ENCODE measurements around the gene PRR13.
"Not testable (repeated sequence)": the region's sequence is repeated elsewhere in the genome, so short reads cannot be mapped to it uniquely, and the experiment has no call there.

PRR13 gene

DNA sequence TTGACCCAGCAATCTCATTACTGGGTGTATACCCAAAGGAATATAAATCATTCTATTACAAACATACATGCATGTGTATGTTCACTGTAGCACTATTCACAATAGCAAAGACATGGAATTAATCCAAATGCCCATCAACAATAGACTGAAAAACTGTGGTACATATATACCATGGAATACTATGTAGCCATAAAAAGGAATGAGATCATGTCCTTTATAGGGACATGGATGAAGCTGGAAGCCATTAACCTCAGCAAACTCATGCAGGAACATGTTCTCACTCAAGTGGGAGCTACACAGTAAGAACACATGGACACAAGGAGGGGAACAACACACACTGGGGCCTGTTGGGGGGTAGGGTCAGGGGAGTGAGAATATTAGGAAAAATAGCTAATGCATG, 2.0 kb upstream of the PRR13 start:
- not testable (repeated sequence) for FAIRE-seq

GRCh38 chr12:53443955-53444354, 2.4 kb downstream of the PRR13 start:
- FAIRE-seq, result no peak

DNA sequence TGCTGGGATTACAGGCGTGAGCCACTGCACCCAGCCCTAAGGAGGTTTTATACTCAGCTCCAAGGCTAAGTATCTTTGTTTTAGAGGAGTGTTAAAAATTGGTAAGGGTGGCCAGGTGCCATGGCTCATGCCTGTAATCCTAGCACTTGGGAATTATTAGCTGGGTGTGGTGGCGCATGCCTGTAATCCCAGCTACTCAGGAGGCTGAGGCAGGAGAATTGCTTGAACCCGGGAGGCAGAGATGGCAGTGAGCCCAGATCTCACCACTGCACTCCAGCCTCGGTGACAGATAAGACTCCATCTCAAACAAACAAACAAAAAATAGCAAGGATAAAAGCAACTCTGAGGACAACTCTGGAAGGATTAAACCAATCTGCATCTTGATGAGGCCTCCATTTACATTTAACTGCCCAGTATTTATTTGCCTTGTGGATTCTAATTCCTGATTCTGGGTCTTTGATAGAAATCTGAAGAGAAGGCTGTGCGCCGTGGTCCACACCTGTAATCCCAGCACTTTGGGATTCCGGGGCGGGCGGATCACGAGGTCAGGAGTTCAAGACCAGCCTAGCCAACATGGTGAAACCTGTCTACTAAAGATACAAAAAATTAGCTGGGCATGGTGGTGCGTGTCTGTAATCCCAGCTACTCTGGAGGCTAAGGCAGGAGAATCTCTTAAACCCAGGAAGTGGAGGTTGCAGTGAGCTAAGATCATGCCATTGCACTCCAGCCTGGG, 3.2 kb downstream of the PRR13 start:
- FAIRE-seq, result not testable (repeated sequence)

- FAIRE-seq, result no peak
Measured at GRCh38 chr12:53450936-53451335, 9.4 kb downstream of the PRR13 start.

DNA sequence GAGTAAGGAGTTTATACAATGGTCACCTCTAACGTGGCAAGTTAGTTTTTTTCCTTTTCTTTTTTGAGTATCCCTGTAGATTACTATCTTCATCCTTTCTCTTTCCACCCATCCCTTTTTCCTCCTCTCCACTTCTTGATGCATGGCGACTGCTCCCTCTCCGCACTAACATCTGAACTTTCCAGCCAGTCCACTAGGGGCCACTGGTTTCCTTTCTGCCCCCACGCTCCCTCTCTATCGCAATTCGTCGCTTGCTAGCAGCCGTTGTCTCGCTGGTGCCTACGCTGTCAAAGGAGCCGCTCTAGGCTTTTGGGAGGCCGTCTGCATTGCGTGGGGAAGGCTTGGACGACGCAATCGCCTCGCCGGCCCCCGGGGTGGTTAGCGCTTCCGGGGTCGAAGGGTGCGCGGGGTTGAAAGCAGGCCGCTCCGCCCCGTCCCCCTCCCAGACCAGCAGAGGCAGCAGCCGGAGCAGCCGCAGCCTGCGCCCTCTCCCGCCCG, 10.2 kb downstream of the PRR13 start, which contains the start of gene PCBP2:
PCBP2 (plus strand) TSS at position 442 of the 498 bp plus-strand sequence. CDS start 2,699 bp downstream, outside the sequence.
- FAIRE-seq, result peak; percentile 95

GRCh38 chr12:53452159-53453077, 10.9 kb downstream of the PRR13 start:
- FAIRE-seq, result no peak

- no peak for FAIRE-seq
Measured at GRCh38 chr12:53453953-53454640, 12.6 kb downstream of the PRR13 start.

DNA sequence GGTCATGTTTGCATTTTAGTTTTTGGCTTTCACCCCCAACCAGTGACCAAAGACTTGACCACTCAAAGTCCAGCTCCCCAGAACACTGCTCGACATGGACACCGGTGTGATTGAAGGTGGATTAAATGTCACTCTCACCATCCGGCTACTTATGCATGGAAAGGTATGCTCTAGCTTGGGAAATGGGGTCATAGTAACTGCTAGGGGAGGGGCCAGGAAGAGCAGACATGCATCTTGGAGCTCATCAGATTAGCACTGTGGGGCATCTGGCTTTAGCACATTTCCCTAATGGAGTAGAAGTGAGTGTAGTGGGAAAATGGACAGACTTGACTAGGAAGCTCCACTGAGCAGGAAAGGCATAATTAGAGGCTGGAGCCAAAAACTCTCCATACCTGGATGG, 13.2 kb downstream of the PRR13 start:
- FAIRE-seq, result no peak

- no peak for FAIRE-seq
Measured at GRCh38 chr12:53456654-53457366, 15.3 kb downstream of the PRR13 start.

GRCh38 chr12:53459097-53459496, 17.6 kb downstream of the PRR13 start:
- FAIRE-seq, result no peak

DNA sequence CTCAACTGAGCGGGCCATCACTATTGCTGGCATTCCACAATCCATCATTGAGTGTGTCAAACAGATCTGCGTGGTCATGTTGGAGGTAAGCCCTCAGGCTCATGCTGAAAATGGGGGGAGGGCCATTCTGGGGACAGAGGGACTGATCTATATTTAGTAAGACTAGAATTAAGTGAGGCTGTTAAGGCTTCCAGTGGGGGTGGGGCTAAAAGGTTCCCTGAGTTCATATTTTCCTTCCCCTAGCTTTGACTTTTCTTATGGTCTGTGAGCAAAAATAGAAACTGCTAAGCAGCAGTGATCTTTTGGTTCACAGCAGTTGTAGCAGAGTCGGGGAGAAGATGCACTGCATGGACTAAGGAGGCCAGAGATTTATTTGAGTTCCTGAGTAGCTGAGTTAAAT, 19.5 kb downstream of the PRR13 start:
- no peak for FAIRE-seq

- FAIRE-seq, result no peak
Measured at GRCh38 chr12:53461591-53461990, 20.1 kb downstream of the PRR13 start.

DNA sequence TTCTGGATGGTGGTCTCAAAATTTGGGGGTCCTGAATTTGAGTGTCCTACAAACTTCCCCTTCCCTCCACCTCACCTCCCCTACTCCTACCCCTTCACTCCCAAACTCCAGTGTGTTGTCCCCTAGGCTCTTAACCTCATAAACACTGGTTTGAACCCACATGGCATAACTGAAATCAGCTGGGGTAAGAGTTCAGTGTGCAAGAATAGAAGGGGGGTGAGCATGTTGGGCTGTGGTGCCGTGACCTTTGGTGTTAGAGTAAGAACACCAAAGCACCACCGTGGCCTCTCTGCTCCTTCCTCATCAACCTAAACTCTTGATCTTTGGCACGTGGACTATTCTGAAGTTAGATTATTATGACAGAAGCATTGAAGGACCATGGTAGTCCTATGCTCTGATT, 21.4 kb downstream of the PRR13 start:
- FAIRE-seq, result no peak

DNA sequence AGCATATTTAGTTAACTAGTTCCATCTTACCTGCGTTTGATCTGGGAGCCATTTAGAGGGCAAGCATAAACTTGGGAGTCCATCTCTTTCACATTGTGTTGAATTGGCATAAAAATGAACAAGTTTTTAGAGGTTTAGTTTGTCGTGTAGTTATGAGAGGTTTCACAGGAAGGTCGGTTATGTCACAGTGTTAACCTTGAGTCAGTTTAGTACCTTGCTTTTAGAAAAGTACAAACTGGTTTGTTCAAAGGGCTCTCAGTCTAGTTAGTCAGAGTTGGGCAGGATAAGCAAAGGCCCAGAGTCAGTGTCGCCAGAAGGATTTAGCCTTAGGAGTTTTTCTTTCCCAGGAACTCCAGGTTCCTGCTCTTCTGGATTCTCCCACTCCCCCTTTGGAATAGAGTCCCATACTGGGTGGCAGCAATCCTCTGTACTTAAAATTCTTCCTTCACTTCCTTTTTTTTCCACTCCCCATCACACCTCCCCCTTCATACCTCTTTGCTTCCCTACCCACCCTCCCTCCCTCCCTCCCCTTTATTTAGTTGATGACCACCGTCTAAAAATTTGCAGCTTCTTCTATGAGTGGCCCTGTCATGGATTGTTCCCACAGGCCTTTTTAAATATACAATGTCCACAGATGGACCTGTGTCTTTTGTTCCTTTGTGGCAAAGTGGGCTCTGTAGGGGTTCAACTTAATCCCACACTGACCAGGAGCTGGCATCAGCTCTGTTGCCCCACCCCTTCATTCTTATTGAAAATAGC, 22.4 kb downstream of the PRR13 start:
- no peak for FAIRE-seq

DNA sequence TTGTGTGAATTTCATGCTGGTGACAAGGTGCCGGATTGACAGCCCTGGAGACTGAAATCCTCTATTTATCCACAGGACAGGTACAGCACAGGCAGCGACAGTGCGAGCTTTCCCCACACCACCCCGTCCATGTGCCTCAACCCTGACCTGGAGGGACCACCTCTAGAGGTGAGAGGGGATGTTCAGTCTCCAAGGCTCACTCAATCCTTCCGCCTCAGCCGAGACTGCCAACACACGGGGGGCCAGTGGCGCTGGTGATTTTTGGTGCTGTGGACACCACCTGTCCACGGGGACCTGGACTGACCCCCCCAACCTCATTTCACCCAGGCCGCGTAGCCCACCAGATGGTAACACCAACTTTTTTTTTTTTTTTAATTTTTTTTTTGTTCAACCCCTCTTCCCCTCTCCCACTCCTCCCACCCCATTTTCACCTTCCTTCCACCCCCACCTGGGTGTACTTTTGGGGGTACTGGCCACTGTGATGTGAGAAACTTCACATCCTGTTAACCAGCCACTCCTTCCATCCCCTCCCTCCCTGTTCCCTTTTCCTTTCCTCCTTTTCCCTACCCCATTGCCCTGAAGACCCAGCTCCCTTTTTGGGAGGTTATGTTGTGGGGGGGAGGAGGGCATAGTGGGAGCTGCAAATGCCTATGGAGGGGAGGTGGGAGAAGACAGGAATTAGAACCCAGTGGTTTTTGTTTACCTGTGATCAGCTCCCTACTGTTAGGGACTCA, 23.3 kb downstream of the PRR13 start:
- no peak for FAIRE-seq

GRCh38 chr12:53465679-53466078, 24.1 kb downstream of the PRR13 start:
- FAIRE-seq, result no peak

GRCh38 chr12:53466640-53467039, 25.1 kb downstream of the PRR13 start:
- no peak for FAIRE-seq

- FAIRE-seq, result no peak
Measured at GRCh38 chr12:53467082-53467481, 25.5 kb downstream of the PRR13 start.

- no peak for FAIRE-seq
Measured at GRCh38 chr12:53467880-53468279, 26.3 kb downstream of the PRR13 start.

- no peak for FAIRE-seq
Measured at GRCh38 chr12:53468282-53468681, 26.7 kb downstream of the PRR13 start.

DNA sequence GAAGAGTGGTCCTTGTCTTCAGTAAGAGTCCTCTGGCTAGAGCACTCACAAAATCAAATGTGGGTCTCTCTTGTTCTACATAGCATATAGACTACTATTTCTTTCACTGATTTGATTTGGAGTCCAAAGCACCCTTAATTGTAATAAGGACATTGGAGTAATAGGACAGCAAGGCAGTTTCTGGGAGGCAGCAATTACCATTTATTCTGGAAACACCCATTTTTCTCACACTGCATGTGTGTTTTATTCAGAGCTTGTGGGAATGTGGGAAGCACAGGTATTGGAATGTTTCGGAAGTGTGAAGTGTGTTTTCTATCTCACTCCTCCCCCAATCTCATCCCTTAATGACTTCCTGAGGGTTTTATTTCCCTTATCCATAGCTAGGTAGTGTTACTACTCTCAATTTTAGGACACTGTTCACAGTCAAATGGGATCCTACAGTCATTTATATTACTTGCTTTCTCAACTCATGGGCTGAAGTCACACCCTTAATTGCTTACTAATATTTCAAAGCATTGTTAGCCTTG, 30.6 kb downstream of the PRR13 start:
- no peak for FAIRE-seq
